Measurements from ENCODE around the gene DHX34. TPM values are rescaled to one million over a fixed set of nuclear protein-coding genes. Genes with fewer than 3 reads are reported as not detected.

The DHX34 gene
- total and polyA plus RNA-seq, 4 donors: 3.1 to 11.6 (median 6.1) TPM

DNA sequence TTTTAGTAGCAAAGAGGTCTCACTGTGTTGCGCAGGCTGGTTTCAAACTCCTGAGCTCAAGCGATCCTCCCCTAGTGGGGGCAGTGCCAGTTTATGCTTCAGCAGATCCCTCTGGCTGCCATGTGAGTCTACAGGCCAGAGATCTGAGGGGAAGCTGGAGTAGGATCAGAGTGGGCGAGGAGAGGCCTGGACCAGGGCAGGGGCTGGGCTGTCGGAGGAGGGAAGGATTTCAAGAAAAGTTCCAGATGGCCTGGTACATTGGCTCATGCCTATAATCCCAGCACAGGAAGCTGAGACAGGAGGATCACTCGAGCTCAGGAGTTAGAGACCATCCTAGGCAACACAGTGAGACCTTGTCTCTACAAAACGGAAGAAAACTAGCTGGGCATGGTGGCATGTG lies 9.8 kb downstream of the DHX34 start:
- H3K4me3 ChIP-seq (ENCODE audit: low read depth in 1 of 3, low read length in 3 of 3): no peak overlapping the region
- no peak overlapping the region for H3K9ac ChIP-seq (ENCODE audit: low read depth in 1 of 2, low read length in 2 of 2)
- H3K27me3 ChIP-seq (ENCODE audit: control insufficient read depth in 4 of 4, insufficient read depth in 4 of 4, low read length in 3 of 4): no peaks in the 10 kb centered on the region
- WGBS: 91% methylated on average over 6 of the region's 6 CpGs
- H3K4me1 ChIP-seq (ENCODE audit: control insufficient read depth in 4 of 4, insufficient read depth in 4 of 4, low read length in 3 of 4): no peaks in the 10 kb centered on the region
- peaks cover 27 to 70% (median 42%) of the 10 kb centered on the region in 4 donors for H3K36me3 ChIP-seq (ENCODE audit: control insufficient read depth in 4 of 4, insufficient read depth in 3 of 4, low read depth in 1 of 4, low read length in 3 of 4)
- TF ChIP-seq RXRA (IDR thresholded peaks at IDR 0.05) (no peak), FOXA1 (IDR thresholded peaks at IDR 0.05) (no peak)
- H3K27ac ChIP-seq (ENCODE audit: low read depth in 1 of 2, low read length in 2 of 2): no peak overlapping the region
- no peak for DNase-seq (ENCODE audit: low spot score)
- no peaks in the 10 kb centered on the region for H3K9me3 ChIP-seq (ENCODE audit: control insufficient read depth in 4 of 4, low read length in 3 of 4)

DNA sequence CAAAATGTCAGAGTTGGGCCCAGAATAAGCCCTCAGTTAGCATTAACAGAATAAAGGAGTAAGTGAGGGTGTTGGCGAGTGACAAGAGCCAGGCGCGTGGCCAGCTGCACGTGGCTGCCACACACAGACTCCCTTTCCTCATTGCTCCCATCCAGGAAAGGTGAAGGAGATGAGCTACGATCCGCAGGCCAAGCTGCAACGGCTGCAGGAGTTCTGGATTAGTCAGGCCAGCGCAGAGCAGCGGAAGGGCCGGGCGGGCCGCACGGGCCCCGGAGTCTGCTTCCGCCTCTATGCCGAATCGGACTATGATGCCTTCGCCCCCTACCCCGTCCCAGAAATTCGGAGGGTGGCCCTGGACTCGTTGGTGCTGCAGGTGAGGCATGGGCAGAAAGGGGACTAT lies 13.2 kb downstream of the DHX34 start:
- H3K27me3 ChIP-seq (ENCODE audit: control insufficient read depth in 4 of 4, insufficient read depth in 4 of 4, low read length in 3 of 4): no peaks in the 10 kb centered on the region
- TF ChIP-seq, protein P1, sequence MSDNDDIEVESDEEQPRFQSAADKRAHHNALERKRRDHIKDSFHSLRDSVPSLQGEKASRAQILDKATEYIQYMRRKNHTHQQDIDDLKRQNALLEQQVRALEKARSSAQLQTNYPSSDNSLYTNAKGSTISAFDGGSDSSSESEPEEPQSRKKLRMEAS (IDR thresholded peaks at IDR 0.05): no peak
- TF ChIP-seq RAD21 (IDR thresholded peaks at IDR 0.05) (no peak), YY1 (IDR thresholded peaks at IDR 0.05) (no peak), RXRA (IDR thresholded peaks at IDR 0.05) (no peak), GABPA (IDR thresholded peaks at IDR 0.05 in 1 of 2, conservative IDR thresholded peaks at IDR 0.05 in 1 of 2) (no peak), HNF4A (conservative IDR thresholded peaks at IDR 0.05) (no peak), FOXA2 (IDR thresholded peaks at IDR 0.05) (no peak), JUND (IDR thresholded peaks at IDR 0.05) (no peak)
- TF ChIP-seq, protein P2, sequence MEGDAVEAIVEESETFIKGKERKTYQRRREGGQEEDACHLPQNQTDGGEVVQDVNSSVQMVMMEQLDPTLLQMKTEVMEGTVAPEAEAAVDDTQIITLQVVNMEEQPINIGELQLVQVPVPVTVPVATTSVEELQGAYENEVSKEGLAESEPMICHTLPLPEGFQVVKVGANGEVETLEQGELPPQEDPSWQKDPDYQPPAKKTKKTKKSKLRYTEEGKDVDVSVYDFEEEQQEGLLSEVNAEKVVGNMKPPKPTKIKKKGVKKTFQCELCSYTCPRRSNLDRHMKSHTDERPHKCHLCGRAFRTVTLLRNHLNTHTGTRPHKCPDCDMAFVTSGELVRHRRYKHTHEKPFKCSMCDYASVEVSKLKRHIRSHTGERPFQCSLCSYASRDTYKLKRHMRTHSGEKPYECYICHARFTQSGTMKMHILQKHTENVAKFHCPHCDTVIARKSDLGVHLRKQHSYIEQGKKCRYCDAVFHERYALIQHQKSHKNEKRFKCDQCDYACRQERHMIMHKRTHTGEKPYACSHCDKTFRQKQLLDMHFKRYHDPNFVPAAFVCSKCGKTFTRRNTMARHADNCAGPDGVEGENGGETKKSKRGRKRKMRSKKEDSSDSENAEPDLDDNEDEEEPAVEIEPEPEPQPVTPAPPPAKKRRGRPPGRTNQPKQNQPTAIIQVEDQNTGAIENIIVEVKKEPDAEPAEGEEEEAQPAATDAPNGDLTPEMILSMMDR (IDR thresholded peaks at IDR 0.05; ENCODE audit: low read depth, low read length, missing input control): no peak
- TF ChIP-seq, protein P3, sequence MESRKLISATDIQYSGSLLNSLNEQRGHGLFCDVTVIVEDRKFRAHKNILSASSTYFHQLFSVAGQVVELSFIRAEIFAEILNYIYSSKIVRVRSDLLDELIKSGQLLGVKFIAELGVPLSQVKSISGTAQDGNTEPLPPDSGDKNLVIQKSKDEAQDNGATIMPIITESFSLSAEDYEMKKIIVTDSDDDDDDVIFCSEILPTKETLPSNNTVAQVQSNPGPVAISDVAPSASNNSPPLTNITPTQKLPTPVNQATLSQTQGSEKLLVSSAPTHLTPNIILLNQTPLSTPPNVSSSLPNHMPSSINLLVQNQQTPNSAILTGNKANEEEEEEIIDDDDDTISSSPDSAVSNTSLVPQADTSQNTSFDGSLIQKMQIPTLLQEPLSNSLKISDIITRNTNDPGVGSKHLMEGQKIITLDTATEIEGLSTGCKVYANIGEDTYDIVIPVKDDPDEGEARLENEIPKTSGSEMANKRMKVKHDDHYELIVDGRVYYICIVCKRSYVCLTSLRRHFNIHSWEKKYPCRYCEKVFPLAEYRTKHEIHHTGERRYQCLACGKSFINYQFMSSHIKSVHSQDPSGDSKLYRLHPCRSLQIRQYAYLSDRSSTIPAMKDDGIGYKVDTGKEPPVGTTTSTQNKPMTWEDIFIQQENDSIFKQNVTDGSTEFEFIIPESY (IDR thresholded peaks at IDR 0.05): no peak
- TF ChIP-seq, protein P4, sequence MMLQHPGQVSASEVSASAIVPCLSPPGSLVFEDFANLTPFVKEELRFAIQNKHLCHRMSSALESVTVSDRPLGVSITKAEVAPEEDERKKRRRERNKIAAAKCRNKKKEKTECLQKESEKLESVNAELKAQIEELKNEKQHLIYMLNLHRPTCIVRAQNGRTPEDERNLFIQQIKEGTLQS (IDR thresholded peaks at IDR 0.05): no peak
- peaks cover 0 to 4% (median 0%) of the 10 kb centered on the region in 4 donors for H3K4me1 ChIP-seq (ENCODE audit: control insufficient read depth in 4 of 4, insufficient read depth in 4 of 4, low read length in 3 of 4)
- no peak overlapping the region for H3K9ac ChIP-seq (ENCODE audit: low read depth in 1 of 2, low read length in 2 of 2)
- DNase-seq (ENCODE audit: low spot score): no peak
- H3K9me3 ChIP-seq (ENCODE audit: control insufficient read depth in 4 of 4, low read length in 3 of 4): no peaks in the 10 kb centered on the region
- no peak overlapping the region for H3K4me3 ChIP-seq (ENCODE audit: low read depth in 1 of 3, low read length in 3 of 3)
- 96% methylated on average over 21 of the region's 21 CpGs for WGBS
- H3K27ac ChIP-seq (ENCODE audit: low read depth in 1 of 2, low read length in 2 of 2): no peak overlapping the region
- peaks cover 26 to 67% (median 40%) of the 10 kb centered on the region in 4 donors for H3K36me3 ChIP-seq (ENCODE audit: control insufficient read depth in 4 of 4, insufficient read depth in 3 of 4, low read depth in 1 of 4, low read length in 3 of 4)

DNA sequence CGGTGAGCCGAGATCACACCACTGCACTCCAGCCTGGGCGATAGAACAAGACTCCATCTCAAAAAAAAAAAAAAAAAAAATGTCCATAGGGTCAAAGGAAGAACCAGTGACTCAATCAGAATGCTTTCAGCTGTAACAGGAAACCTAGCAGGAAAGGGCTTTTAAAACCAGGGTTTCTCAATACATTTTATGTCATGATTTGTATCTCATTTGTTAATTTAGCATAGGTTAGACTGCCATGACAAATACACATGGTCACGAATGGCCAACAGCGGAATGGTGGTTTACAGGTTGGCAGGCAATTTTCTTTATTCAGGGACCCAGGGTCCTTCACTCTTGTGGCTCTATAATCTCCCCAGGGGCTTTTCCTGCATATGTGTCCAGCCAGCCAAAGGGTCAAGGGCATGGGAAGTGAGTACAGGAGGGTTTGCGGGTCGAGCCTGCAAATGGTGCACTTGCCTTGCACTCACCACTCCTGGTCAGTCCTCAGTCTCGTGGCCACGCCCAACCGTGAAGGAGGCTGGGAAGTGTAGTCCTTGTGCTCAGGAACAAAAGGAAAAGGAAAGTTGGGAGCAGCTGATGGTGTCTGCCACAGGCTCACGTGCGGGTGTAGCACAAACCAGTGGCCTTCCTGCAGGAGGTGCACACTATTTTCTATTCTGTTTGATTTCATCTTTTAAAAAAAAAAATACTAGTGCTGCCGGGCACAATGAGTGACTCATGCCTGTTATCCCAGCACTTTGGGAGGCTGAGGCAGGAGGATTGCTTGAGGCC lies 14.8 kb downstream of the DHX34 start:
- no peak overlapping the region for H3K9ac ChIP-seq (ENCODE audit: low read depth in 1 of 2, low read length in 2 of 2)
- H3K4me1 ChIP-seq (ENCODE audit: control insufficient read depth in 4 of 4, insufficient read depth in 4 of 4, low read length in 3 of 4): peaks cover 0 to 4% (median 0%) of the 10 kb centered on the region in 4 donors
- no peaks in the 10 kb centered on the region for H3K9me3 ChIP-seq (ENCODE audit: control insufficient read depth in 4 of 4, low read length in 3 of 4)
- H3K27me3 ChIP-seq (ENCODE audit: control insufficient read depth in 4 of 4, insufficient read depth in 4 of 4, low read length in 3 of 4): no peaks in the 10 kb centered on the region
- H3K27ac ChIP-seq (ENCODE audit: low read depth in 1 of 2, low read length in 2 of 2): peak overlapping the region in 1 of 2 donors; percentile 48
- H3K4me3 ChIP-seq (ENCODE audit: low read depth in 1 of 3, low read length in 3 of 3): no peak overlapping the region
- WGBS: 87% methylated on average over 13 of the region's 13 CpGs
- peaks cover 19 to 53% (median 28%) of the 10 kb centered on the region in 4 donors for H3K36me3 ChIP-seq (ENCODE audit: control insufficient read depth in 4 of 4, insufficient read depth in 3 of 4, low read depth in 1 of 4, low read length in 3 of 4)
- DNase-seq (ENCODE audit: low spot score): no peak
- TF ChIP-seq, protein P1 (IDR thresholded peaks at IDR 0.05): no peak
- TF ChIP-seq SP1 (IDR thresholded peaks at IDR 0.05) (no peak), YY1 (IDR thresholded peaks at IDR 0.05) (no peak), GABPA (IDR thresholded peaks at IDR 0.05 in 1 of 2, conservative IDR thresholded peaks at IDR 0.05 in 1 of 2) (no peak), JUND (IDR thresholded peaks at IDR 0.05) (no peak), FOXA2 (IDR thresholded peaks at IDR 0.05) (no peak), RXRA (IDR thresholded peaks at IDR 0.05) (no peak), HNF4G (IDR thresholded peaks at IDR 0.05) (no peak), RAD21 (IDR thresholded peaks at IDR 0.05) (no peak), FOXA1 (IDR thresholded peaks at IDR 0.05) (no peak), EGR1 (IDR thresholded peaks at IDR 0.05; ENCODE audit: low read depth in 2 of 2) (no peak)
- TF ChIP-seq, protein P2 (IDR thresholded peaks at IDR 0.05; ENCODE audit: low read depth, low read length, missing input control): no peak
- TF ChIP-seq, protein P4 (IDR thresholded peaks at IDR 0.05): no peak
